ENCODE measurements around the gene RPS21.
"Not testable (repeated sequence)": the region's sequence is repeated elsewhere in the genome, so short reads cannot be mapped to it uniquely, and the experiment has no call there.

Gene RPS21

GRCh38 chr20:62365814-62366369 is 21.0 kb upstream of the RPS21 start:
- no peak for DNase-seq

GRCh38 chr20:62366370-62367135 is 20.4 kb upstream of the RPS21 start:
- no peak for DNase-seq

GRCh38 chr20:62367136-62367632 is 19.7 kb upstream of the RPS21 start, which contains the start of gene LAMA5:
Gene LAMA5, minus strand, starts transcription at chr20:62367312. Its CDS starts 67 bp downstream, at chr20:62367245.
- DNase-seq: peak; percentile 6

GRCh38 chr20:62367633-62368391 is 19.1 kb upstream of the RPS21 start:
- DNase-seq: no peak

- no peak for DNase-seq
Observed at GRCh38 chr20:62368392-62368975, 18.4 kb upstream of the RPS21 start.

GRCh38 chr20:62368976-62369814 is 17.7 kb upstream of the RPS21 start:
- DNase-seq: no peak

GRCh38 chr20:62369815-62370114 is 17.1 kb upstream of the RPS21 start:
- no peak for DNase-seq

- DNase-seq: no peak
Observed at GRCh38 chr20:62370115-62370806, 16.6 kb upstream of the RPS21 start.

- DNase-seq: no peak
Observed at GRCh38 chr20:62370807-62371587, 15.9 kb upstream of the RPS21 start.

- no peak for DNase-seq
Observed at GRCh38 chr20:62371588-62372041, 15.3 kb upstream of the RPS21 start.

GRCh38 chr20:62372042-62372993 is 14.6 kb upstream of the RPS21 start:
- DNase-seq: no peak

GRCh38 chr20:62373631-62374179 is 13.2 kb upstream of the RPS21 start:
- not testable (repeated sequence) for DNase-seq

GRCh38 chr20:62374331-62375152 is 12.4 kb upstream of the RPS21 start:
- no peak for DNase-seq

GRCh38 chr20:62376112-62377063 is 10.5 kb upstream of the RPS21 start:
- no peak for DNase-seq

GRCh38 chr20:62377064-62377461 is 9.8 kb upstream of the RPS21 start:
- no peak for DNase-seq

- DNase-seq: no peak
Observed at GRCh38 chr20:62377615-62378178, 9.2 kb upstream of the RPS21 start.

- DNase-seq: no peak
Observed at GRCh38 chr20:62378215-62378614, 8.7 kb upstream of the RPS21 start.
